HEK293 (cell line): ENCODE data around the gene TDRD1.
A peak's percentile ranks its signal among the peaks of the same experiment; 100 is the strongest.

Source experiments
- CTCF ChIA-PET: fragments of 350-600 bp; formaldehyde crosslinking; extraction: SDS; loops from one replicate; lab custom pipeline; 2021; ENCODE audit warnings: antibody characterized with exemption; lab: Yijun Ruan, JAX
- POLR2A ChIA-PET: fragments of 300-600 bp; formaldehyde crosslinking; extraction: SDS; loops from one replicate; lab custom pipeline; 2020; ENCODE audit warnings: antibody characterized with exemption, inconsistent platforms; lab: Yijun Ruan, JAX
- H3K27ac ChIP-seq: fragments of 200-500 bp; sonication (Bioruptor generic); 2 replicates; pipeline ENCODE4 v1.5.1; 2014; ENCODE audit warnings: low read depth, low read length, control low read depth, inconsistent platforms; ENCODE audit errors: extremely low read depth
- H3K36me3 ChIP-seq, 2 experiments: fragments of 200-500 bp in 1 of 2; sonication (Bioruptor generic) in 1 of 2; 1 replicate in 1 of 2; 2 replicates in 1 of 2; pipeline ENCODE4 v1.5.1; 2014 to 2017; ENCODE audit warnings: inconsistent platforms in 2 of 2, low read length in 2 of 2; ENCODE audit not compliant: control insufficient read depth in 2 of 2, insufficient read depth in 1 of 2
- H3K4me1 ChIP-seq: fragments of 200-500 bp; sonication (Bioruptor generic); 2 replicates; pipeline ENCODE4 v1.5.1; 2014; ENCODE audit warnings: mild to moderate bottlenecking, low read length, inconsistent platforms; ENCODE audit not compliant: control insufficient read depth, insufficient read depth
- H3K4me3 ChIP-seq: 2 replicates; pipeline ENCODE4 v1.5.1; 2011; ENCODE audit warnings: low read depth, mild to moderate bottlenecking, control low read depth, low read length, moderate library complexity
- H3K9me3 ChIP-seq: fragments of 200-500 bp; sonication (Bioruptor generic); 2 replicates; pipeline ENCODE4 v1.5.1; 2014; ENCODE audit warnings: low read depth, low read length, inconsistent platforms; ENCODE audit not compliant: control insufficient read depth, insufficient read depth
- GLIS1 ChIP-seq: fragments of 450-650 bp; formaldehyde crosslinking; IDR thresholded peaks from 2 replicates; pipeline ENCODE4 v1.5.1; 2016; ENCODE audit warnings: missing biosample characterization, missing genetic modification characterization
- HOXD13 ChIP-seq: sonication (generic); formaldehyde crosslinking; IDR thresholded peaks from 2 replicates; pipeline ENCODE4 v1.8.0; 2022; ENCODE audit warnings: missing genetic modification reagents, borderline replicate concordance
- MZF1 ChIP-seq: fragments of 450-650 bp; formaldehyde crosslinking; IDR thresholded peaks from 2 replicates; pipeline ENCODE4 v1.5.1; 2017; ENCODE audit warnings: missing biosample characterization, missing genetic modification characterization, borderline replicate concordance
- REPIN1 ChIP-seq: fragments of 450-650 bp; formaldehyde crosslinking; IDR thresholded peaks from 2 replicates; pipeline ENCODE4 v1.5.1; 2017; ENCODE audit warnings: missing biosample characterization, missing genetic modification characterization, low read depth
- SCRT2 ChIP-seq: fragments of 450-650 bp; formaldehyde crosslinking; IDR thresholded peaks from 2 replicates; pipeline ENCODE4 v1.5.1; 2016; ENCODE audit warnings: missing biosample characterization, missing genetic modification characterization
- SETDB1 ChIP-seq: IDR thresholded peaks from one replicate; pipeline ENCODE4 v1.6.1; 2017; ENCODE audit warnings: mild to moderate bottlenecking, low read length, moderate library complexity, mixed read lengths; ENCODE audit not compliant: insufficient read length
- YY2 ChIP-seq: fragments of 450-650 bp; formaldehyde crosslinking; IDR thresholded peaks from 2 replicates; pipeline ENCODE4 v1.5.1; 2016; ENCODE audit warnings: missing biosample characterization, missing genetic modification characterization
- ZBTB21 ChIP-seq: fragments of 450-650 bp; formaldehyde crosslinking; IDR thresholded peaks from 2 replicates; pipeline ENCODE4 v1.5.1; 2017; ENCODE audit warnings: missing biosample characterization, missing genetic modification characterization
- ZBTB48 ChIP-seq: fragments of 450-650 bp; formaldehyde crosslinking; IDR thresholded peaks from 2 replicates; pipeline ENCODE4 v1.5.1; 2016; ENCODE audit warnings: missing biosample characterization, missing genetic modification characterization
- ZIC2 ChIP-seq: fragments of 450-650 bp; formaldehyde crosslinking; IDR thresholded peaks from 2 replicates; pipeline ENCODE4 v1.5.1; 2016; ENCODE audit warnings: missing biosample characterization, missing genetic modification characterization
- ZNF10 ChIP-seq: fragments of 450-650 bp; formaldehyde crosslinking; IDR thresholded peaks from 2 replicates; pipeline ENCODE4 v1.5.1; 2017; ENCODE audit warnings: missing biosample characterization, missing genetic modification characterization
- ZNF140 ChIP-seq: fragments of 450-650 bp; formaldehyde crosslinking; IDR thresholded peaks from 2 replicates; pipeline ENCODE4 v1.5.1; 2016; ENCODE audit warnings: missing biosample characterization, missing genetic modification characterization
- ZNF155 ChIP-seq: fragments of 450-650 bp; formaldehyde crosslinking; IDR thresholded peaks from 2 replicates; pipeline ENCODE4 v1.5.1; 2016; ENCODE audit warnings: missing biosample characterization, missing genetic modification characterization
- ZNF184 ChIP-seq: fragments of 450-650 bp; IDR thresholded peaks from 2 replicates; pipeline ENCODE4 v1.5.1; 2018; ENCODE audit warnings: missing biosample characterization, mild to moderate bottlenecking, missing genetic modification characterization
- ZNF221 ChIP-seq: fragments of 450-650 bp; formaldehyde crosslinking; IDR thresholded peaks from 2 replicates; pipeline ENCODE4 v1.5.1; 2017; ENCODE audit warnings: missing biosample characterization, missing genetic modification characterization, borderline replicate concordance
- ZNF302 ChIP-seq: fragments of 450-650 bp; formaldehyde crosslinking; IDR thresholded peaks from 2 replicates; pipeline ENCODE4 v1.5.1; 2016; ENCODE audit warnings: missing biosample characterization, missing genetic modification characterization, low read depth
- ZNF362 ChIP-seq: fragments of 450-650 bp; formaldehyde crosslinking; IDR thresholded peaks from 2 replicates; pipeline ENCODE4 v1.5.1; 2016; ENCODE audit warnings: missing biosample characterization, missing genetic modification characterization
- ZNF366 ChIP-seq: fragments of 450-650 bp; formaldehyde crosslinking; conservative IDR thresholded peaks from 2 replicates; pipeline ENCODE4 v1.5.1; 2016; ENCODE audit warnings: missing biosample characterization, missing genetic modification characterization
- ZNF37A ChIP-seq: fragments of 450-650 bp; IDR thresholded peaks from 2 replicates; pipeline ENCODE4 v1.5.1; 2018; ENCODE audit warnings: missing biosample characterization, missing genetic modification characterization
- ZNF404 ChIP-seq: fragments of 450-650 bp; formaldehyde crosslinking; IDR thresholded peaks from 2 replicates; pipeline ENCODE4 v1.5.1; 2017; ENCODE audit warnings: missing biosample characterization, missing genetic modification characterization
- ZNF514 ChIP-seq: fragments of 450-650 bp; formaldehyde crosslinking; IDR thresholded peaks from 2 replicates; pipeline ENCODE4 v1.5.1; 2016; ENCODE audit warnings: missing biosample characterization, missing genetic modification characterization
- ZNF521 ChIP-seq: fragments of 450-650 bp; formaldehyde crosslinking; IDR thresholded peaks from 2 replicates; pipeline ENCODE4 v1.5.1; 2017; ENCODE audit warnings: missing biosample characterization, mild to moderate bottlenecking, missing genetic modification characterization
- ZNF623 ChIP-seq: fragments of 450-650 bp; formaldehyde crosslinking; IDR thresholded peaks from 2 replicates; pipeline ENCODE4 v1.5.1; 2016; ENCODE audit warnings: missing biosample characterization, missing genetic modification characterization
- ZNF629 ChIP-seq: fragments of 450-650 bp; formaldehyde crosslinking; IDR thresholded peaks from 2 replicates; pipeline ENCODE4 v1.5.1; 2017; ENCODE audit warnings: missing biosample characterization, missing genetic modification characterization
- ZNF660 ChIP-seq: fragments of 450-650 bp; IDR thresholded peaks from 2 replicates; pipeline ENCODE4 v1.5.1; 2018; ENCODE audit warnings: missing biosample characterization, mild to moderate bottlenecking, missing genetic modification characterization
- ZNF777 ChIP-seq: fragments of 450-650 bp; formaldehyde crosslinking; IDR thresholded peaks from 2 replicates; pipeline ENCODE4 v1.5.1; 2017; ENCODE audit warnings: missing biosample characterization, missing genetic modification characterization, borderline replicate concordance
- ZNF837 ChIP-seq: fragments of 450-650 bp; formaldehyde crosslinking; IDR thresholded peaks from 2 replicates; pipeline ENCODE4 v1.5.1; 2016; ENCODE audit warnings: missing biosample characterization, missing genetic modification characterization
- TF ChIP-seq, protein P1 (sequence below): fragments of 450-650 bp; formaldehyde crosslinking; IDR thresholded peaks from 2 replicates; pipeline ENCODE4 v1.5.1; 2016; ENCODE audit warnings: missing biosample characterization, missing genetic modification characterization

Gene TDRD1

GRCh38 chr10:114167985-114168384 is 11.2 kb upstream of the TDRD1 start:
- CTCF ChIA-PET = no interaction called here
- Histone ChIP-seq H3K27ac (no peak overlapping the region), H3K4me1 (peaks cover 14% of the 10 kb centered on the region), H3K9me3 (no peaks in the 10 kb centered on the region), H3K4me3 (no peak overlapping the region), H3K36me3 (no peaks in the 10 kb centered on the region; a peak in 2 of 3 replicates)
- TF ChIP-seq HOXD13 (CRISPR knock-in tag) (no peak), ZNF366 (no peak), ZNF155 (no peak), ZNF184 (tag by site-specific recombination) (no peak), ZNF302 (tag by site-specific recombination) (no peak), ZNF514 (tag by site-specific recombination) (no peak), YY2 (tag by site-specific recombination) (no peak), ZBTB21 (no peak), ZNF521 (no peak), SCRT2 (tag by site-specific recombination) (no peak)
- POLR2A ChIA-PET = no interaction called here

- POLR2A ChIA-PET = no interaction called here
- CTCF ChIA-PET = no interaction called here
- peak; percentile 95 for TF ChIP-seq SETDB1
- TF ChIP-seq ZBTB48 (tag by site-specific recombination) = no peak
Measured at GRCh38 chr10:114168450-114169009, 10.6 kb upstream of the TDRD1 start.

GRCh38 chr10:114172216-114172615 is 6.9 kb upstream of the TDRD1 start:
- peak overlapping the region; percentile 96; the same call in 1 of the 2 replicates for H3K4me3 ChIP-seq

More at GRCh38 chr10:114168450-114169009, 10.6 kb upstream of the TDRD1 start:
- no peak overlapping the region for H3K4me3 ChIP-seq
- no peaks in the 10 kb centered on the region; a peak in 2 of 3 replicates for H3K36me3 ChIP-seq
- H3K4me1 ChIP-seq = peaks cover 10% of the 10 kb centered on the region
- H3K9me3 ChIP-seq = no peaks in the 10 kb centered on the region
- no peak overlapping the region for H3K27ac ChIP-seq

GRCh38 chr10:114172776-114173602 is 6.2 kb upstream of the TDRD1 start:
- peaks cover 9% of the 10 kb centered on the region for H3K4me1 ChIP-seq
- peak overlapping the region; percentile 93 for H3K27ac ChIP-seq
- ChIA-PET CTCF (no interaction called here), POLR2A (interaction anchor here (1.6 kb wide), 1 partner anchor 16 kb away, joined by 9 read pairs; no protein-coding TSS in a partner anchor)
- H3K36me3 ChIP-seq = no peaks in the 10 kb centered on the region; a peak in 1 of 3 replicates
- peak overlapping the region; percentile 96 for H3K4me3 ChIP-seq
- H3K9me3 ChIP-seq = no peaks in the 10 kb centered on the region
- TF ChIP-seq ZNF140 (tag by site-specific recombination) (no peak), GLIS1 (tag by site-specific recombination) (no peak), ZNF777 (no peak), REPIN1 (no peak), ZNF10 (tag by site-specific recombination) (no peak), ZNF837 (tag by site-specific recombination) (no peak), ZNF221 (tag by site-specific recombination) (no peak), ZNF404 (tag by site-specific recombination) (no peak)
- TF ChIP-seq, protein P1, sequence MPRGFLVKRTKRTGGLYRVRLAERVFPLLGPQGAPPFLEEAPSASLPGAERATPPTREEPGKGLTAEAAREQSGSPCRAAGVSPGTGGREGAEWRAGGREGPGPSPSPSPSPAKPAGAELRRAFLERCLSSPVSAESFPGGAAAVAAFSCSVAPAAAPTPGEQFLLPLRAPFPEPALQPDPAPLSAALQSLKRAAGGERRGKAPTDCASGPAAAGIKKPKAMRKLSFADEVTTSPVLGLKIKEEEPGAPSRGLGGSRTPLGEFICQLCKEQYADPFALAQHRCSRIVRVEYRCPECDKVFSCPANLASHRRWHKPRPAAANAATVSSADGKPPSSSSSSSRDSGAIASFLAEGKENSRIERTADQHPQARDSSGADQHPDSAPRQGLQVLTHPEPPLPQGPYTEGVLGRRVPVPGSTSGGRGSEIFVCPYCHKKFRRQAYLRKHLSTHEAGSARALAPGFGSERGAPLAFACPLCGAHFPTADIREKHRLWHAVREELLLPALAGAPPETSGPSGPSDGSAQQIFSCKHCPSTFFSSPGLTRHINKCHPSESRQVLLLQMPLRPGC (tag by site-specific recombination) = no peak

More at GRCh38 chr10:114172216-114172615, 6.9 kb upstream of the TDRD1 start:
- peaks cover 9% of the 10 kb centered on the region for H3K4me1 ChIP-seq
- TF ChIP-seq MZF1 (tag by site-specific recombination) (no peak), ZNF660 (tag by site-specific recombination) (0 out of 2 replicates have a peak, but pooled peaks have one; percentile 11), ZBTB21 (0 out of 2 replicates have a peak, but pooled peaks have one; percentile 23), ZNF629 (tag by site-specific recombination) (0 out of 2 replicates have a peak, but pooled peaks have one; percentile 31), ZNF362 (tag by site-specific recombination) (no peak), ZNF623 (no peak), ZIC2 (no peak), ZNF37A (tag by site-specific recombination) (no peak)
- TF ChIP-seq, all 188 proteins: peak for 3
- H3K27ac ChIP-seq = no peak overlapping the region
- POLR2A ChIA-PET = no interaction called here
- CTCF ChIA-PET = no interaction called here
- no peaks in the 10 kb centered on the region for H3K9me3 ChIP-seq
- no peaks in the 10 kb centered on the region; a peak in 1 of 3 replicates for H3K36me3 ChIP-seq
